SK-N-SH treated with all-trans-retinoic acid at 6 μM for 48 hours (cell line): Measurements from ENCODE around the gene AMMECR1L.
"Not testable (repeated sequence)": the region's sequence is repeated elsewhere in the genome, so short reads cannot be mapped to it uniquely, and the experiment has no call there.

Experiments
- ATAC-seq: fragments of 200-7000 bp; cut with Tn5 transposase; 3 replicates; pipeline ENCODE4 v1.9.1; 2020; ENCODE audit warnings: mild to moderate bottlenecking, moderate library complexity
- BACH2 ChIP-seq: fragments of 250-450 bp; sonication (Bioruptor Pico); IDR thresholded peaks from 2 replicates; pipeline ENCODE4 v1.9.0; 2021; ENCODE audit warnings: mild to moderate bottlenecking, borderline replicate concordance
- POU6F1 ChIP-seq: fragments of 250-450 bp; sonication (Bioruptor Pico); IDR thresholded peaks from 2 replicates; pipeline ENCODE4 v1.8.0; 2021; ENCODE audit warnings: low read depth, mild to moderate bottlenecking, moderate library complexity, borderline replicate concordance

AMMECR1L gene

GRCh38 chr2:127814677-127815076, 71.1 kb downstream of the AMMECR1L start:
- ATAC-seq: no peak
- TF ChIP-seq BACH2 (CRISPR knock-in tag) (no peak), POU6F1 (CRISPR knock-in tag) (no peak)

GRCh38 chr2:127812441-127812840, 73.3 kb downstream of the AMMECR1L start:
- not testable (repeated sequence) for ATAC-seq
